ENCODE data around the gene ITPKB. TPM values are rescaled to one million over a fixed set of nuclear protein-coding genes. Genes with fewer than 3 reads are reported as not detected.

The ITPKB gene
- total RNA-seq, 1 donor, result 6.2 TPM

- Histone ChIP-seq H3K36me3 (ENCODE audit: insufficient read depth, low read length) (no peaks in the 10 kb centered on the region), H3K4me3 (ENCODE audit: insufficient read depth, low read length) (no peak overlapping the region), H3K27me3 (ENCODE audit: insufficient read depth, low read length) (no peaks in the 10 kb centered on the region), H3K4me1 (ENCODE audit: insufficient read depth, low read length) (peaks cover 18% of the 10 kb centered on the region), H3K4me2 (ENCODE audit: insufficient read depth, low read length) (no peak overlapping the region), H4K20me1 (ENCODE audit: insufficient read depth, low read length) (no peaks in the 10 kb centered on the region), H3K79me2 (ENCODE audit: insufficient read depth, low read length) (no peaks in the 10 kb centered on the region), H3K27ac (ENCODE audit: low read depth, low read length) (no peak overlapping the region), H2AFZ (ENCODE audit: low read length) (no peak overlapping the region), H3K9me3 (ENCODE audit: low read depth, low read length) (no peaks in the 10 kb centered on the region)
- no peak for DNase-seq (ENCODE audit: insufficient read length, low spot score, missing footprints)
- TF ChIP-seq CTCF (IDR thresholded peaks at IDR 0.05; ENCODE audit: extremely low read depth, low read depth, low read length), result no peak
These were observed 63.2 kb downstream of the ITPKB start for GRCh38 chr1:226675715-226676357.

GRCh38 chr1:226674892-226675714, 64.0 kb downstream of the ITPKB start:
- peak overlapping the region; percentile 23 for H2AFZ ChIP-seq (ENCODE audit: low read length)
- no peak overlapping the region for H3K4me3 ChIP-seq (ENCODE audit: insufficient read depth, low read length)
- no peak for TF ChIP-seq CTCF (IDR thresholded peaks at IDR 0.05; ENCODE audit: extremely low read depth, low read depth, low read length)
- no peaks in the 10 kb centered on the region for H3K27me3 ChIP-seq (ENCODE audit: insufficient read depth, low read length)
- no peaks in the 10 kb centered on the region for H3K9me3 ChIP-seq (ENCODE audit: low read depth, low read length)
- H3K4me1 ChIP-seq (ENCODE audit: insufficient read depth, low read length), result peaks cover 12% of the 10 kb centered on the region
- DNase-seq (ENCODE audit: insufficient read length, low spot score, missing footprints), result no peak
- H3K4me2 ChIP-seq (ENCODE audit: insufficient read depth, low read length), result no peak overlapping the region
- no peak overlapping the region for H3K27ac ChIP-seq (ENCODE audit: low read depth, low read length)
- no peaks in the 10 kb centered on the region for H3K36me3 ChIP-seq (ENCODE audit: insufficient read depth, low read length)
- H4K20me1 ChIP-seq (ENCODE audit: insufficient read depth, low read length), result no peaks in the 10 kb centered on the region
- no peaks in the 10 kb centered on the region for H3K79me2 ChIP-seq (ENCODE audit: insufficient read depth, low read length)

- Histone ChIP-seq H4K20me1 (ENCODE audit: insufficient read depth, low read length) (no peaks in the 10 kb centered on the region), H3K4me2 (ENCODE audit: insufficient read depth, low read length) (no peak overlapping the region), H3K4me1 (ENCODE audit: insufficient read depth, low read length) (peaks cover 10% of the 10 kb centered on the region), H3K9me3 (ENCODE audit: low read depth, low read length) (no peaks in the 10 kb centered on the region), H3K27ac (ENCODE audit: low read depth, low read length) (no peak overlapping the region), H3K27me3 (ENCODE audit: insufficient read depth, low read length) (no peaks in the 10 kb centered on the region), H3K79me2 (ENCODE audit: insufficient read depth, low read length) (no peaks in the 10 kb centered on the region), H3K4me3 (ENCODE audit: insufficient read depth, low read length) (no peak overlapping the region), H3K36me3 (ENCODE audit: insufficient read depth, low read length) (no peaks in the 10 kb centered on the region), H2AFZ (ENCODE audit: low read length) (no peak overlapping the region)
- no peak for DNase-seq (ENCODE audit: insufficient read length, low spot score, missing footprints)
- TF ChIP-seq CTCF (IDR thresholded peaks at IDR 0.05; ENCODE audit: extremely low read depth, low read depth, low read length), result no peak
These were observed 66.7 kb downstream of the ITPKB start for GRCh38 chr1:226672339-226672762.

- H3K27me3 ChIP-seq (ENCODE audit: insufficient read depth, low read length), result no peaks in the 10 kb centered on the region
- H3K9me3 ChIP-seq (ENCODE audit: low read depth, low read length), result no peaks in the 10 kb centered on the region
- H3K4me1 ChIP-seq (ENCODE audit: insufficient read depth, low read length), result no peaks in the 10 kb centered on the region
- DNase-seq (ENCODE audit: insufficient read length, low spot score, missing footprints), result no peak
- no peaks in the 10 kb centered on the region for H3K79me2 ChIP-seq (ENCODE audit: insufficient read depth, low read length)
- no peak overlapping the region for H3K27ac ChIP-seq (ENCODE audit: low read depth, low read length)
- H3K4me2 ChIP-seq (ENCODE audit: insufficient read depth, low read length), result no peak overlapping the region
- no peak overlapping the region for H2AFZ ChIP-seq (ENCODE audit: low read length)
- H3K4me3 ChIP-seq (ENCODE audit: insufficient read depth, low read length), result no peak overlapping the region
- no peaks in the 10 kb centered on the region for H3K36me3 ChIP-seq (ENCODE audit: insufficient read depth, low read length)
- no peaks in the 10 kb centered on the region for H4K20me1 ChIP-seq (ENCODE audit: insufficient read depth, low read length)
- TF ChIP-seq CTCF (IDR thresholded peaks at IDR 0.05; ENCODE audit: extremely low read depth, low read depth, low read length), result no peak
These were observed 67.8 kb downstream of the ITPKB start for GRCh38 chr1:226671277-226671676.
